ENCODE results near the gene RAPH1. TPM values are rescaled to one million over a fixed set of nuclear protein-coding genes. Genes with fewer than 3 reads are reported as not detected.

RAPH1 gene
- total RNA-seq, 1 donor from 2014 or later: 38.6 TPM

DNA sequence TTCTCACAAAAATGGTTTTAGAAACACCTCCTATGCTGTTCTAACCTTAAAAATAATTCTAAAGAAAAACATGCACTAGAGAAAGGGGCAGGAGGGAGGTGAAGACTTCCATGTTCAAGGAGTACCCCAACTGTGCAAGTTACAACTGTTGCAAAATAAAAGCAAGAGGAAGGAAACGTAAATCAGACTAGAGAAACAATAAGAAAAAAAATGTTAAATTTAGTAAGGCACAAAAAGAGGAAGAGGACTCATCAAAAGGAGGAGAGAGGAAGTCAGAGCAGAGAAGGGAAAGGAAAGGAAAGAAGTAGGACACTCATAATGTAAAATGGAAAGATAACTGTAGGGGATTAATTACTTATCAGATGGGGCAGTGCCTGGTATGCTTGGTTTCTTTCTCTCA is 34.1 kb downstream of the RAPH1 start:
- TF ChIP-seq, protein P1, sequence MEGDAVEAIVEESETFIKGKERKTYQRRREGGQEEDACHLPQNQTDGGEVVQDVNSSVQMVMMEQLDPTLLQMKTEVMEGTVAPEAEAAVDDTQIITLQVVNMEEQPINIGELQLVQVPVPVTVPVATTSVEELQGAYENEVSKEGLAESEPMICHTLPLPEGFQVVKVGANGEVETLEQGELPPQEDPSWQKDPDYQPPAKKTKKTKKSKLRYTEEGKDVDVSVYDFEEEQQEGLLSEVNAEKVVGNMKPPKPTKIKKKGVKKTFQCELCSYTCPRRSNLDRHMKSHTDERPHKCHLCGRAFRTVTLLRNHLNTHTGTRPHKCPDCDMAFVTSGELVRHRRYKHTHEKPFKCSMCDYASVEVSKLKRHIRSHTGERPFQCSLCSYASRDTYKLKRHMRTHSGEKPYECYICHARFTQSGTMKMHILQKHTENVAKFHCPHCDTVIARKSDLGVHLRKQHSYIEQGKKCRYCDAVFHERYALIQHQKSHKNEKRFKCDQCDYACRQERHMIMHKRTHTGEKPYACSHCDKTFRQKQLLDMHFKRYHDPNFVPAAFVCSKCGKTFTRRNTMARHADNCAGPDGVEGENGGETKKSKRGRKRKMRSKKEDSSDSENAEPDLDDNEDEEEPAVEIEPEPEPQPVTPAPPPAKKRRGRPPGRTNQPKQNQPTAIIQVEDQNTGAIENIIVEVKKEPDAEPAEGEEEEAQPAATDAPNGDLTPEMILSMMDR (IDR thresholded peaks at IDR 0.05): no peak
- DNase-seq (ENCODE audit: extremely low spot score, unreplicated experiment): no peak
- H3K36me3 Mint-ChIP-seq (ENCODE audit: unreplicated experiment): peaks cover 6% of the 10 kb centered on the region
- H3K27ac Mint-ChIP-seq (ENCODE audit: unreplicated experiment): peak overlapping the region; percentile 6
- H3K27me3 Mint-ChIP-seq (ENCODE audit: unreplicated experiment): no peaks in the 10 kb centered on the region
- H3K4me3 Mint-ChIP-seq (ENCODE audit: unreplicated experiment): no peak overlapping the region
- H3K4me1 Mint-ChIP-seq (ENCODE audit: unreplicated experiment): peaks cover 12% of the 10 kb centered on the region
- no peaks in the 10 kb centered on the region for H3K9me3 Mint-ChIP-seq (ENCODE audit: unreplicated experiment)

DNA sequence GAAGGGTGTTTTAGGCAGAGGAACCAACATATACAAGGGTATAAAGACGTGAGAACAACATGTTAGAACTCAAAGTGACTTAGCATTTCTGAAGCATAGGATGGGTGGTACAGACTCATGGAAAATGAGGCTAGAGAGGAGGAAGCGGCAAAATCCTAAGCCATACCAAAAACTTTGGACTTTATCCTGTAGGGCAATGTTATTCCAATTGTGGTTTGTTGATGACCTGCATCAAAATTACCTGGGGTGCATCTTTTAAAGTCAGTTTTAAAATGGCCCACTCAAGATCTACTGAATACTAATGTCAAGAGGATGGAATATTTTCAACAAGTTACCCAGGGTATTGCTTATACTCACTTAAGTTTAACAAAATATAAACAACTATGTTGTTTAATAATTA is 34.8 kb downstream of the RAPH1 start:
- H3K36me3 Mint-ChIP-seq (ENCODE audit: unreplicated experiment): peaks cover 7% of the 10 kb centered on the region
- DNase-seq (ENCODE audit: extremely low spot score, unreplicated experiment): no peak
- no peak overlapping the region for H3K4me3 Mint-ChIP-seq (ENCODE audit: unreplicated experiment)
- no peaks in the 10 kb centered on the region for H3K9me3 Mint-ChIP-seq (ENCODE audit: unreplicated experiment)
- peaks cover 12% of the 10 kb centered on the region for H3K4me1 Mint-ChIP-seq (ENCODE audit: unreplicated experiment)
- H3K27me3 Mint-ChIP-seq (ENCODE audit: unreplicated experiment): no peaks in the 10 kb centered on the region
- TF ChIP-seq, protein P1 (IDR thresholded peaks at IDR 0.05): no peak
- no peak overlapping the region for H3K27ac Mint-ChIP-seq (ENCODE audit: unreplicated experiment)

DNA sequence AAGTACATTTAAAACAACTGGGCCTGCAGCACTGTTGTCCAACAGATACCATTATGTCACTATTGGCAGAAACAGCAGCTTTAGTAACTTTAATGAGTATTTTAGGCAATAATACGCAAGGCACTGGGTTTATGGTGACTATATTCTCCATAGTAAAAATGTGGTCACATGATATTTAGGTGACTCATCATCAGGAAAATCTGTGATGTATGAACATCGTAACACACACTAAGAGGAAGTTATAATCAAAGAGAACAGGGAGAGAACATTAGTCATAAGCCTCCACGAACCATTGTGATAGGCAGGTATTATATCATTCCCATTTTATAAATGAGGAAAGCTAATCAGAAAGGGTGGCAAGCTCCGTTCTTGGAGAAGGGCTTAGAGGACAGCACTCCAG is 36.9 kb downstream of the RAPH1 start:
- H3K4me3 Mint-ChIP-seq (ENCODE audit: unreplicated experiment): no peak overlapping the region
- H3K4me1 Mint-ChIP-seq (ENCODE audit: unreplicated experiment): peaks cover 12% of the 10 kb centered on the region
- peak overlapping the region; percentile 46 for H3K27ac Mint-ChIP-seq (ENCODE audit: unreplicated experiment)
- H3K9me3 Mint-ChIP-seq (ENCODE audit: unreplicated experiment): no peaks in the 10 kb centered on the region
- TF ChIP-seq, protein P1 (IDR thresholded peaks at IDR 0.05): no peak
- peaks cover 10% of the 10 kb centered on the region for H3K36me3 Mint-ChIP-seq (ENCODE audit: unreplicated experiment)
- no peak for DNase-seq (ENCODE audit: extremely low spot score, unreplicated experiment)
- H3K27me3 Mint-ChIP-seq (ENCODE audit: unreplicated experiment): no peaks in the 10 kb centered on the region

DNA sequence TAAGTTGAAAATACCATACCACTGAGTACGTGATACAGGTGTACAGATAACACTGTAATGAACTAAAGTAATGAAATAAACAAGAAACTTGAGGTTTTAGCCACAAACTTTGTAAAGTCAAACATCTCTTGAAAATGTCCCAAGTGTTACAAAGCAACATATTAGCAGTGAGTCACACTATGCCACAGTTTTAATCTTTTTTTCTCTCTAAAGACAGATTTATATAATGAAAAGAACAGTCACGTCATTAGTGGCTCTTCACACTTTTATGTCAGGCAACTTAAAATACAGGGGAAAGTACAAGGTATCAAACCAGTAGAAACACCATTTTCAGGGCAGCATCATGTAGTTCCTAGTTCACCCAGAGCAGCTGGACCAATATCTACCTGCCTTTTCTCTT is 42.1 kb downstream of the RAPH1 start:
- Mint-ChIP-seq H3K4me3 (ENCODE audit: unreplicated experiment) (no peak overlapping the region), H3K9me3 (ENCODE audit: unreplicated experiment) (no peaks in the 10 kb centered on the region), H3K4me1 (ENCODE audit: unreplicated experiment) (peaks cover 8% of the 10 kb centered on the region), H3K27me3 (ENCODE audit: unreplicated experiment) (no peaks in the 10 kb centered on the region), H3K36me3 (ENCODE audit: unreplicated experiment) (peaks cover 32% of the 10 kb centered on the region), H3K27ac (ENCODE audit: unreplicated experiment) (no peak overlapping the region)
- TF ChIP-seq, protein P1 (IDR thresholded peaks at IDR 0.05): no peak
- DNase-seq (ENCODE audit: extremely low spot score, unreplicated experiment): no peak

DNA sequence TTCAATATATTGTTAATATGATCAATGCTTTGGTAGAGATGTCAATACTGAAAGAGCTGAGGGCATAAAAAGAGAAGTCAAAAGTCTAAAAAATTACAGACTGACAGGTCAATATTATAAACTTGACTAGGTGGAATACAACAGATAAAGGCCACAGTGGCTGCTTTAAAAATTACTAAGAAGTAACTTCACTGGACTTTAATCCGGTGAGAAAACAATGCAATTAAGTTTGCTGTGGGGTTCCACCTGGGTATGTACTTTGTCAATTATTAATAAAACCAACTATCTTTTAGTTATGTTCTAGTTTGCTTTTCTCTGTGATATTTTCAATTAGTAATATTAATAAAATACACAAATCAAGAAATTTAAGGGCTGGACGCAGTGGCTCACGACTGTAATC is 44.7 kb downstream of the RAPH1 start:
- no peak for DNase-seq (ENCODE audit: extremely low spot score, unreplicated experiment)
- no peak overlapping the region for H3K4me3 Mint-ChIP-seq (ENCODE audit: unreplicated experiment)
- peaks cover 8% of the 10 kb centered on the region for H3K4me1 Mint-ChIP-seq (ENCODE audit: unreplicated experiment)
- TF ChIP-seq, protein P1 (IDR thresholded peaks at IDR 0.05): no peak
- peaks cover 37% of the 10 kb centered on the region for H3K36me3 Mint-ChIP-seq (ENCODE audit: unreplicated experiment)
- H3K27me3 Mint-ChIP-seq (ENCODE audit: unreplicated experiment): no peaks in the 10 kb centered on the region
- H3K9me3 Mint-ChIP-seq (ENCODE audit: unreplicated experiment): no peaks in the 10 kb centered on the region
- H3K27ac Mint-ChIP-seq (ENCODE audit: unreplicated experiment): no peak overlapping the region

Data from osteocyte (in vitro differentiated cells).